HG03457 (cell line): ENCODE results near the gene ZNF79.
"Not testable (repeated sequence)": the region's sequence is repeated elsewhere in the genome, so short reads cannot be mapped to it uniquely, and the experiment has no call there.

ENCODE experiments used
- ATAC-seq: cut with Tn5 transposase; IDR thresholded peaks from one replicate; pipeline ENCODE4 v1.9.1; 2021; ENCODE audit warnings: moderate number of reproducible peaks; ENCODE audit not compliant: unreplicated experiment

ZNF79 gene

GRCh38 chr9:127451858-127452656 lies 27.9 kb downstream of the ZNF79 start:
- no peak for ATAC-seq

- ATAC-seq = no peak
These were observed 28.5 kb downstream of the ZNF79 start for GRCh38 chr9:127452691-127453090.

GRCh38 chr9:127455324-127455992 lies 31.3 kb downstream of the ZNF79 start:
- no peak for ATAC-seq

- ATAC-seq = no peak
These were observed 33.2 kb downstream of the ZNF79 start for GRCh38 chr9:127457191-127457878.

GRCh38 chr9:127458921-127459320 lies 34.7 kb downstream of the ZNF79 start:
- no peak for ATAC-seq

GRCh38 chr9:127463382-127463781 lies 39.2 kb downstream of the ZNF79 start:
- ATAC-seq = no peak

GRCh38 chr9:127463911-127464310 lies 39.7 kb downstream of the ZNF79 start:
- no peak for ATAC-seq

GRCh38 chr9:127466407-127466917 lies 42.3 kb downstream of the ZNF79 start:
- not testable (repeated sequence) for ATAC-seq

GRCh38 chr9:127467621-127468020 lies 43.4 kb downstream of the ZNF79 start:
- no peak for ATAC-seq

- ATAC-seq = no peak
These were observed 46.5 kb downstream of the ZNF79 start for GRCh38 chr9:127470662-127471061.

GRCh38 chr9:127473501-127473900 lies 49.3 kb downstream of the ZNF79 start:
- no peak for ATAC-seq

- ATAC-seq = no peak
These were observed 49.8 kb downstream of the ZNF79 start for GRCh38 chr9:127473932-127474331.

- no peak for ATAC-seq
These were observed 50.4 kb downstream of the ZNF79 start for GRCh38 chr9:127474592-127474991.

- no peak for ATAC-seq
These were observed 55.4 kb downstream of the ZNF79 start for GRCh38 chr9:127479507-127480081.

GRCh38 chr9:127482662-127483061 lies 58.5 kb downstream of the ZNF79 start:
- ATAC-seq = no peak

GRCh38 chr9:127485995-127486394 lies 61.8 kb downstream of the ZNF79 start:
- no peak for ATAC-seq

GRCh38 chr9:127488946-127489345 lies 64.8 kb downstream of the ZNF79 start:
- ATAC-seq = no peak

- no peak for ATAC-seq
These were observed 65.4 kb downstream of the ZNF79 start for GRCh38 chr9:127489471-127490115.

GRCh38 chr9:127490535-127491230 lies 66.5 kb downstream of the ZNF79 start:
- no peak for ATAC-seq

GRCh38 chr9:127491516-127491915 lies 67.3 kb downstream of the ZNF79 start:
- ATAC-seq = no peak
